ENCODE measurements around the gene ARMC12.
A peak's percentile ranks its signal among the peaks of the same experiment; 100 is the strongest.
"Not testable (repeated sequence)": the region's sequence is repeated elsewhere in the genome, so short reads cannot be mapped to it uniquely, and the experiment has no call there.

ARMC12 gene

GRCh38 chr6:35728683-35729678 lies 7.9 kb upstream of the ARMC12 start:
- H3K27ac ChIP-seq: peak overlapping the region; percentile 100
- TF ChIP-seq CTCF (conservative IDR thresholded peaks at IDR 0.05; ENCODE audit: low read depth): no peak
- POLR2A ChIA-PET (ENCODE audit: low non-redundant PET): no interaction called here
- CTCF ChIA-PET: interaction anchor here (0.6 to 1.3 kb wide), 7 partner anchors 35 to 573 kb away, joined by 3 to 4 read pairs (median 3); no protein-coding TSS in a partner anchor
- DNase-seq (ENCODE audit: low spot score): no peak

GRCh38 chr6:35729722-35730121 lies 7.1 kb upstream of the ARMC12 start:
- peak overlapping the region; percentile 100 for H3K27ac ChIP-seq
- DNase-seq (ENCODE audit: low spot score): no peak
- no peak for TF ChIP-seq CTCF (conservative IDR thresholded peaks at IDR 0.05; ENCODE audit: low read depth)
- POLR2A ChIA-PET (ENCODE audit: low non-redundant PET): no interaction called here
- CTCF ChIA-PET: no interaction called here

GRCh38 chr6:35730745-35731413 lies 6.0 kb upstream of the ARMC12 start:
- DNase-seq (ENCODE audit: low spot score): no peak
- ChIA-PET CTCF (no interaction called here), POLR2A (ENCODE audit: low non-redundant PET) (no interaction called here)
- TF ChIP-seq CTCF (conservative IDR thresholded peaks at IDR 0.05; ENCODE audit: low read depth): no peak
- H3K27ac ChIP-seq: peak overlapping the region; percentile 100

GRCh38 chr6:35731414-35731735 lies 5.5 kb upstream of the ARMC12 start:
- peak; percentile 80 for DNase-seq (ENCODE audit: low spot score)
- peak overlapping the region; percentile 100 for H3K27ac ChIP-seq
- ChIA-PET POLR2A (ENCODE audit: low non-redundant PET) (no interaction called here), CTCF (interaction anchor here (1.0 kb wide), 1 partner anchor 106 kb away, joined by 4 read pairs; no protein-coding TSS in a partner anchor)
- no peak for TF ChIP-seq CTCF (conservative IDR thresholded peaks at IDR 0.05; ENCODE audit: low read depth)

- H3K27ac ChIP-seq: peak overlapping the region; percentile 100
- ChIA-PET CTCF (interaction anchor here (1.0 kb wide), 2 partner anchors 67 to 107 kb away, joined by 4 read pairs; no protein-coding TSS in a partner anchor), POLR2A (ENCODE audit: low non-redundant PET) (interaction anchor here (0.9 kb wide), 1 partner anchor 123 kb away, joined by 4 read pairs; no protein-coding TSS in a partner anchor)
- TF ChIP-seq CTCF (conservative IDR thresholded peaks at IDR 0.05; ENCODE audit: low read depth): peak; percentile 13; the same call in 1 of the 2 replicates
- peak; percentile 93 for DNase-seq (ENCODE audit: low spot score)
Measured at GRCh38 chr6:35731736-35732532, 4.9 kb upstream of the ARMC12 start.

GRCh38 chr6:35733633-35734032 lies 3.2 kb upstream of the ARMC12 start:
- no peak for TF ChIP-seq CTCF (conservative IDR thresholded peaks at IDR 0.05; ENCODE audit: low read depth)
- peak overlapping the region; percentile 100 for H3K27ac ChIP-seq
- DNase-seq (ENCODE audit: low spot score): no peak
- ChIA-PET POLR2A (ENCODE audit: low non-redundant PET) (interaction anchor here (0.6 kb wide), 1 partner anchor 142 kb away, joined by 3 read pairs; no protein-coding TSS in a partner anchor), CTCF (interaction anchor here (0.6 to 1.1 kb wide), 2 partner anchors 20 to 51 kb away, joined by 3 to 5 read pairs; no protein-coding TSS in a partner anchor)

GRCh38 chr6:35734319-35734718 lies 2.5 kb upstream of the ARMC12 start:
- POLR2A ChIA-PET (ENCODE audit: low non-redundant PET); DNase-seq (ENCODE audit: low spot score): not testable (repeated sequence)
- peak overlapping the region; percentile 100 for H3K27ac ChIP-seq
- CTCF ChIA-PET: interaction anchor here (0.6 to 3.9 kb wide), 4 partner anchors 20 to 555 kb away, joined by 3 to 25 read pairs (median 5); no protein-coding TSS in a partner anchor
